GM18909 (cell line): ENCODE results near the gene FNIP1.
"Not testable (repeated sequence)": the region's sequence is repeated elsewhere in the genome, so short reads cannot be mapped to it uniquely, and the experiment has no call there.

Experiments used
- ATAC-seq: cut with Tn5 transposase; IDR thresholded peaks from one replicate; pipeline ENCODE4 v1.9.1; 2021; ENCODE audit warnings: mild to moderate bottlenecking; ENCODE audit not compliant: unreplicated experiment, poor library complexity

The FNIP1 gene

DNA sequence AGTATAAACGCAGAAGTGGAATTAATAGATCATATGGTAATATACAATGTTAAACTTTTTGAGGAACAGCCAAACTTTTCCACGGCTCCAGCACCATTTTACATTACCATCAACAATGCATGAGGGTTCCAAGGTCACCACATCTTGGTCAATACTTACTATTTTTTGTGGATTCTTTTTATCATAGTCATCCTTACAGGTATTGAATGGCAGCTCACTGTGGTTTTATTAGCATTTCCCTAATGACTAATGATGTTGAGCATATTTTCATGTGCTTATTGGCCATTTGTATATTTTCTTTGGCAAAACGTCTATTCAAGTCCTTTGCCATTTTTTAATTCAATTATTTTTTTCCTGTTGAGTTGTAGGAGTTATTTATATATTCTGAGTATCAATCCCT is 147.7 kb downstream of the FNIP1 start:
- no peak for ATAC-seq

DNA sequence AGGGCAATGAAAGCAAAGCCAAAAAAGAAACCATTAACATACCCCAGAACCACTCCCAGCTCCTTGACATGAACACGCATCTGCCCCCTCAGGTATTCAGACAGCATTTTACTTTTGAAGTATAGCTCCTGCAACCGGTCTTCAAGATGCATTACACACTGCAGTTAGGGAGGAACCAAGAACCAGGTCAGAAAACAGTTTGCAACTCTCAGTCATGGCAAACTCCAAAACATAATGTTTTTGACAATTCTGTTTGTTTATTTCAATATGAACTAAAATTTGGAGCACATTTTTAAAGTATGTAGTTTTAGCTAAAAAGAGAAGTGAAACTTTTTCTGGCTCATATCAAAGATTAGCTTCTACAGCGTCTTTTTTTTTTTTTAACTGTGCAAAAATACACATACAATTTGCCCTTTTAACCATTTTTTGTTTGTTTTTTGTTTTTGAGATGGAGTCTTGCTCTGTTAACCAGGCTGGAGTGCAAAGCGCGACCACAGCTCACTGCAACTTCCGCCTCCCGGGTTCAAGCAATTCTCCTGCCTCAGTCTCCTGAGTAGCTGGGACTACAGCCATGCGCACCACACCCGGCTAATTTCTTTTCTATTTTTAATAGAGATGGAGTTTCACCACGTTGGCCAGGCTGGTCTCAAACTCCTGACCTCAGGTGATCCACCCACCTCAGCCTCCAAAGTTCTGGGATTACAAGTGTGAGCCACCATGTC is 149.6 kb downstream of the FNIP1 start:
- peak; percentile 89 for ATAC-seq

DNA sequence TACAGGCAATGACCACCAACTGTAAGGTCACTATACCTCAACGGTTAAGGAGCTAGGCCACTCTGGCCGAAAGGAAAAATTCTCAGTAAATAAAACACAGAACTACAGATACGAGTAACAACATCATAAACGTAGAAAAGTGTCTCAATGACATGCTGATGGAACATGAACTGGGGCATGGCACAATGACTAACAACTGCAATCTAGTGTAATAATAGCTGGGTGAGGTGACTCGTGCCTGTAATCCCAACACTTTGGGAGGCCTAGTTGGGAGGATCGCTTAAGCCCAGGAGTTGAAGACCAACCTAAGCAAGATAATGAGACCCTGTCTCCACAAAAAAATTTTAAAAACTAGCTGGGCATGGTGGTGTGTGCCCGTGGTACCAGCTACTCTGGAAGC is 152.0 kb downstream of the FNIP1 start:
- no peak for ATAC-seq

DNA sequence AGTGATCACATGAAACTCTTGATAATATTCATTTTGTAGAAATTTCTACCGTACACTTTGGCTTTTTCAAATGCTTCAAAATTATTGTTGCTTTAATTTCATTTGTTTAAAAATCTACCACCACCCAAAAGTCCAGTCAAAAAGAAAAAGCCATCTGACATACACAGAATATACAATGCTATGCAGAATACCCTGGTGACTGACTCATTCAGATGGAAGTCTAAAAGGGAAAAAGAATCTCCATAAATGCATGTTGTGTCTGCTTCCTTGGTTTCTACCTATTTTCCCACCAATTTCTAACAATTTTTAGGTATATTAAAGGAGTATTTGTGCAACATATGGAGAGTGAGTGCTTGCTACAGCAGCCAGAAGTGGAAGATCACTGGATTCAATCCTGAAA is 152.4 kb downstream of the FNIP1 start:
- ATAC-seq: no peak

DNA sequence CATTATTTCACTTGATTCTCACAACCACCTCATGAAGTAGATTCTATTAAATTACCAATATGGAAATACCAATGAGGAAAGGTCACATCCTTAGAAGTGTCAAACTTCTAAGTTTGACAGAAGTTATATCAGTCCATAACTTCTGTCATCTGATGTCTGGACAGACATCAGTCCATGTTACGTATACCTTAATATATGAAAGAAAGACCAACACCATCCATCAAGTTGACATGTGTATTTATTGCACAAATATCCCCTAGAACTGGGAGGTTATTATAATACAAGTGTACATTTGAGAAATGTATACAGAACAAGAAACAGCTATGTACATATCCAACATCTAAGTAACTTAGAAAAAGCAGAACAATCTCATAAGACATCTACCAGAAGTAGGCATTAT is 155.3 kb downstream of the FNIP1 start:
- no peak for ATAC-seq

DNA sequence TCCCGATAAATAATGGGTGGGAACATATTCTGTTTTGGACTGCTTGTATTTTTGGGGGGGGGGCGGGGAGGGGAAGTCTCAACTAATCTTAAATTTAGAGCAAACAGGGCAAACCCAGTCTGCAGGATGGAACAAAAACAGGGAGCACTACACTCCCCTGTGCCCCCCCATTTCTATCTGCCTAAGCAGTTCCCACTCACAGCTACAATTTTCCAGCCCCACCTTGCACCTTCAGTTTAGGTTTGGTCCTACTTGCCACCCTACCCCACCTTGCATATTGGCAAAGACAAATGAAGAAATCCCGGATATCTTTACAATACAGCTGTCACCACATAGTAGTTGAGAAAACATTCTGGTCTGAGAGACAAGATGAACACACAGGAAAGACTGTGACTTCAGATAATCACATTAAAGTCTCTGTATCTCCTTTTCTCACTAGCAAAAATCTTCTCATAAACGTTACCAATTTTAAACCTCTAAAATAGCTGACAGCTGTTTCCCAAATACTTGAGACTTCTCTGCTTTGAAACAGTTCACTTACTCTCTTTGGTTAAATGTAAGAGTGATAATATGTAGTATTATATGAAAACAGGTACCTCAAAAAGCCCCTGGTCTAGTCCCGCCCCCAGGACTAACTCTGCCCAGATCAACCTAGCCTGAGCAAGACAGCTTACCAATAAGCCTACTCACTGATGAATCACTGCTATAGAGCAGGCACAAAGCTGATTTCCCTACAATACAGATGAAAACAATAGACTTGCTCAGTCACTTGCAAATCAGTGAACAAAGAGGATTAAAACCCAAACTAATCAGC is 156.6 kb downstream of the FNIP1 start:
- peak; percentile 50 for ATAC-seq

DNA sequence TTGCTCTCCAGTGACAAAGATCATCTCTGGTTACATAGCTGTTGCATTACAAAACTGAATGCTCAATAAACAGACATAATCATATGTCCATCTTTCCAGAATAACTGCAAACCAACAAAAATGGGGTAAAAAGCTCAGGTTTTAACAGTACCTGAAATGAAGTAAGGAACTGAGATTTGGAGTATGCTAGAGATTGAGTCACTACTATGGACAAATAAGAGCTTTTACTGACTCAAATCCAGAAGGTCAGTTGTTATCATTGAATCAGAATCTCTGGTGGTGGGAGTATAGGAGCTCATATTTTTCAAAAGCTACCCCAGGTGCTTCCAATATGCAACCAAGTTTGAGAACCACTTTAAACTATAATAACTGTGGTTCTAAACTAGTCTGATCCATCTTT is 157.7 kb downstream of the FNIP1 start:
- no peak for ATAC-seq

DNA sequence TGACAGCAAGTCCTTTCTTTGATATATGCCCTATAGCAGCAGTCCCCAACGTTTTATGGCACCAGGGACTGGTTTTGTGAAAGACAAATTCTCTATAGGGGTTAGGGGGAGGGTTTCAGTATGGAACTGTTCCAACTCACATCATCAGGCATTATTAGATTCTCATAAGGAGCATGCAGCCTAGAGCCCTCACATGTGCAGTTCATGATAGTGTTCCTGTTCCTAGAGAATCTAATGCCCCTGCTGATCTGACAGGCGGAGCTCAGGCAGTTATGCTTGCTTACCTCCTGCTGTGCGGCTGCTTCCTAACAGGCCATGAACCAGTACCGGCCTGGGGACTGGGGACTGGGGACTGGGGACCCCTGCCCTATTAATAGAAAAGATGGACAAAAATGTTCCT is 159.1 kb downstream of the FNIP1 start:
- no peak for ATAC-seq

DNA sequence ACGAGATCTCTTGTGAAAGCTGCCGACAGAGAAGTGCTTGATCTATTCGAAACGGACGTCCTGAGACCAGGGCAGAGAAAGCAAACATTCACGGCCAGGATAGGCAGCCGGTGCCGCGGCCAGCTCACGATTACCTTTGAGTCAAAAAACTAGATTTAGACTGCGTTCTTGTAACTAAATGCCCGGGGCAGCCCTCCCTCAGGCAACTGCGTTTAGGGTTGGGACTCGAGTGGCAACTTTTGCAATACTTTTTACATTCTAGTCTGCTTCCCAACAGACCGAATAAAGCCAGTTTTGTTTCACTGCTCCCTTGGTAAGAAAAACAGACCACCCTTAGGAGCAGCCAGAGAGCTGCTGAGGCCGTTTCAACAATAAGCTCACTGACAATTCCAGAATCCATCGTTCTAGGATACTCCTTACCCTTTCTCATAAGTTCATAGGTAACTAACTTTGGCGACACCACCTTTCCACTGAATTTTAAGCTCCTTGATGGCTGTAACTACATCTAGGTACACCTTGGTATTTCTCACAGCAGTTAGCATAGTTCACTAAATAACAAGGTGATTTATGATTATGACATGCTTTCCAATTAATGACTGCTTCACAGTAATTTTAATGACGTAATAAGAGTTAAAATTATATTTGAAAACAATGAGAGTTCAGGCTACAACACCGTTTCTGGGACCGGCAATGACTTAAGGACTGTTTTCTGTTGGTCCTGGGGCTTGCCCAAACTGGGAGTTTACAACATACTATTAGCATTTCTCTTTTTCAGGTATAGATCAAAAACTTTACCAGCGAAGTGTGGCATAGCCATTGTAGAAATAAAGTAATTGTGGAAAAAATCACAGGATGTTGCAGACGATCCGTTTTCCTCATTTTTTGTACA is 160.9 kb downstream of the FNIP1 start:
- ATAC-seq: no peak

DNA sequence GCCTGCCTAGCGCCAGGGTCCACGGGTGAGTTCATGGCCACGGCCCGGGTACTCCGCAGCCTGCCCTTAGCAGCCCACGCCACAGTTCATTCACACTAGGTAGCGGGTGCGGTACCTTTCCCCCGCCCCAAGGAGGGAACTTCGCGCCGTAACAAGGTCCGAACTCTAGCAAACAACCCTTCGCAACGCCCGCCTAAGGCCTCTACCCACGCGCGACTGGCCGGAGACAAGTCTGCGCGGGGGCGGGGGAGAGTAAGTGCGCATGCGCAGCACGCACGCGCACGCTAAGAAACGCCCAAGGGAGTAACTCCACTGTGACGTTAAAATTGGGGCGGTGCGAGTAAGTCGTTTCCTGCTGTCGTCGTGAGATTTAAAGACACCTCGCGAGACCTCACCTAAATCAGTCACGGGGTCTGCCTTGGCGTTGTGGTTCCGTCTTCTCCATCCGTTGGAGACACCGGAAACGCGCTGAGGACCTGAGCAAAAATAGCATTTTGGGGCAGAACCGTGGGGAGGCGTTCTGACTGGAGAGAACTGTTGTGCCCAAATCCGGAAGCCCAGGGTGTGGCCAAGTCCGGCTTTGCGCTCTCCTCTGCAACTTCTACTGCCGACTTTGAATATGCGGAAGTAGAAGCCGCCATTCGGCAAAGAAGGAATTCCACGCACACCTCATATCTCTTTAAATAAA is 161.7 kb downstream of the FNIP1 start, which contains the start of gene RAPGEF6:
Gene RAPGEF6 (minus strand): TSS at position 234 of the 688 bp plus-strand sequence. CDS start 199 bp downstream, at position 35.
- peak; percentile 91 for ATAC-seq

DNA sequence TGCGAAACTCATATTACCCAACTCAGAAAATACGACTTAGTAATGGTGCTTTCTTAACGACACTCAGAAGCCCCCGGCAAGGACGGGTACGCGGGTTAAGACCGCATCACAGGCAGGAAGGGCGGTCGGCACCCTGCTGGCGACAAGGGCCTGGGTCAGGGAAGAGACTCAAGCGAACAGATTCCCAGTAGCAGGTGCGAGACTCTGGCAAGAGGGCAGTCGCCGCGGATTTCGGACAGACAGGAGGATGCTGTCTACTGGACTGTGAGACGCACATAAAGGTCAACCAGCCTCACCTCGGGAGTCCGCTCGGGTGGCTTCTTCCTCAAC is 162.2 kb downstream of the FNIP1 start:
- peak; percentile 28 for ATAC-seq

DNA sequence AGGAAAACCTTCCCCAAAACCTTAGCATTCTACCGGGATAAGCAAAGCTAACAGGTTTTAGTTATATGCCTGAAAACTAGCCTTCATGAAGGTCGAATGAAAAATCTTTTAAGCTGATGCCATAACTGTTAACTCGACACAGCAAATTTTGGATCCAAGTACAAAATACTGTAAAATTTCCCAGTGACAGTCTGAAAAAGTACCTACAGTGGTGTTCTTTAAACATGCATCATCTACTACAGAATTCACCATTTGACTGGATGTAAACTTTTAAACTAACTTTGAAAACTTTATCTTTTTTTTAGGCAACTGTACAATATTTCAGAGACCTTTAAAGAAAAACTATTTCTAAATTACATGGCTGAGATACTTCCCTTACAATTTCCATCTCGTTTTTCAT is 162.6 kb downstream of the FNIP1 start:
- ATAC-seq: no peak

DNA sequence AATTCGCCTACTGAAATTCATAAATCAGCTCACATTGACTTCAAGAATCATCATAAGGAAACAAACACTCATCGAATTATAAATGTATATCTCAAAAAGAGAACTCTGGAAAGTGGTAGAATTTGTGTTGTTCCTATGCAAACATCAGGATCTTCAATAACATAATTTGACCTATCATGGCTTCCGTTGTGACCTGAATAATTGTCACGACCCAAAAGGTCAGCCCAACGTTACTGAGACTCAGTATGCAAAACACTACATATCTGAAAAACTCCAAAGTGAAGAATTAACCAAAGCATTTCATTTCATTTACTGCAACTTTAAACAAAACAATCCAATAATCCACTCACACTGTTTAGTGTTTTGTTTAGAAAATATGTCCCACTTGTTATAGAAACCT is 163.0 kb downstream of the FNIP1 start:
- ATAC-seq: no peak

DNA sequence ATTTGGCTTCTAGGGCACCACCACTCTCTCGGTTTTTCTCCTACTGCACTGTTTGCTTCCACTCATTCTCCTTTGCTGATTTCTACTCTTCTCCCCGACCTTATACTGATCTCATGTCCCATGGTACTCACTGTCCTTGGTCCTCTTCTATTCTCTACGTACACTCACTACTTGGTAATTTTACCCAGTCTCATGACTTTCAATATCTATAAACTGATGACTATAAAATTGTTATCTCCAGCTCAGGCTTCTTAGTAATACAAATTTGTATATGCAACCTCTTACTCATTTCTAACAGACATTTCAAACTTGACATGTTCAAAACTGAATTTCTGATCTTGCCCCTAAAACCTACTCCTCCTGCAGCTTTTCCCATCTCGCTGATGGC is 165.9 kb downstream of the FNIP1 start:
- ATAC-seq: no peak

DNA sequence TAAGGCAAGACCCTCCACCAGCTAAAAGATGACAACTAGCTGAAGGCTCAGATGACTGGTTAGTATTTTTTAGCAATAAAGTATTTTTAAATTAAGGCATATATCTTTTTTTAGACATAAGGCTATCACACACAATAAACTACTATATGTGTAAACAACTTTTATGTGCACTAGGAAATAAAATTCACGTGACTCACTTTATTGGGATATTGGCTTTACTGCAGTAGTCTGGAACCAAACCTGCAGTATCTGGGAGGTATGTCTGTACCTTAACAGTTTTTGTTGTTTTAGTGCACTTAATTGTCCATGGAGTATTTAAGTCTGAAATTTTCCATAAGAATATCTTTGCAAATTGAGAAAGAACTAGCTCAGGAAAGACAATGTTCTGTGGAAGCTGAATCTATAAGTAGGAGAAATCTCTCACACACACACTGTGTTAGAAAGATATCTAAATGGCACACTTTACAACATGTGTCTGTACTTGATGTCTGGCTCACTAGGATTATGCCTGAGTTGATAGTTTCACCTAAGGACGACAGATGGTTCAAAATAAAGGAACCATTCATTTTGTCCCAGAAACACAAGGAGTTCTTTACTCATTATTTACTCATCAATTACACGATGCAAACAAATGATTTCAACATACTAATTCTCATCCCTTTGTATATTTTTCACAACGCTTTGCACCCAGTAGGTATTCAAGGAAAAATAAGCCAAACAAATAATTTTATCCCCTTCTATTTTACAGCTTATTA is 166.4 kb downstream of the FNIP1 start:
- no peak for ATAC-seq

DNA sequence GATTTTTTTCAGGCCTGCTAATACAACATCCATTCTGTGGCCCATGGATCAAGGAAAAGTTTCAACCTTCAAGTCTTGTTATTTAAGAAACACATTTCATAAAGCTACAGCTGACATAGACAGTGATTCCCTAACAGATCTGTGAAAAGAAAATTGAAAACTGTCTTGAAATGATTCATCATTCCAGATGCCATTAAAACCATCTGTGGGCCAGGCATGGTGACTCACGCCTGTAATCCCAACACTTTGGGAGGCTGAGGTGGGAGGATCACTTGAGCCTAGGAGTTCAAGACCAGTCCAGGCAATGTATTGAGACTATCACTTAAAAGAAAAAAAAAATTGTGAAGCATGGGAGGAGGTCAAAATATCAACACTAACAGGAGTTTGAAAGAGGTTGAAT is 167.8 kb downstream of the FNIP1 start:
- ATAC-seq: no peak

DNA sequence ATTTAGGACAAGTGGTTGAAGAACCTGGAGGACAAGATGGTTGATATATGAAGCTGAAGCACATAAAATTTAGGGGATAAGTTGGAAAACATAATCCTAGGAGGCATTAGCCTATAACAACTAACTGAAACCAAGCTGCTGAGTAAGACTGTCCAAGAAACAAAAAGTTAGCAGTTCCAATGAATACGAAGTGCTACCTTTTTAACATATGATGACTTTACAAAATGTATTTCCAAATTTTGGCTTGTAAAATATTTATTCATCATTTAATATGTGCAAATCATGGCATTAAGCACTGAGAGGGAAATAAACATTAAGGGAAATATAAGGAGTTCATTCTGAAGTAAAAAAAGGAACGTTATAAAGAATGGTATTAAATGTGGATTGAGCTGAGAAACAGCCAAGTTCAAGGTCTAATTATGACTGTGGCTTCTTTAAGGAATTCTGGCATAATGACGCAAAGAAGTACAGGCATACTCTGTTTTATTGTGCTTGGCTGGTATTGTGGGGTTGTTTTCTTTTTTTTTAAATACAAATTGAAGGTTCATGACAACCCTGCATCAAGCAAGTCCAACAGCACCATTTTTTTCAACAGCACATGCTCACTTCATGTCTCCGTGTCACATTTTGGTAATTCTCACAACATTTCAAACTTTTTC is 169.5 kb downstream of the FNIP1 start:
- ATAC-seq: no peak

DNA sequence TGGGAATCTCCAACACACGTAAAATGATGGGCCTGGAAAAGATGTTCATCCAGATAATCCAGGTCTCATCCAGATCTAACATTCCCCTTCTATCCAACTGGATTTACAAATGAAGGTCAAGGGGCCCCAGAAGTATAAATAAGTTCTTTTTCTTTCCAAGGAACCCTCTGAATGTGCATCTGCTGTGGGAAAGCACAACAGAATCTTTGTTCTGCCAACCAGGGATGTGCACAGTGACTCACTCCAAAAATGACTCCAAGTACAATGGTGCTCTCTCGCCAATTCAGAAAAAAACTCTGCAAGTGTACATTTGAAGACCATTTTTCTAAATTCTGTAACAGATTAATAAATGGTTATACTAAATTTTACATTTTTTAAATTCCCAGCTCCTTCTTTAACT is 174.2 kb downstream of the FNIP1 start:
- ATAC-seq: no peak

DNA sequence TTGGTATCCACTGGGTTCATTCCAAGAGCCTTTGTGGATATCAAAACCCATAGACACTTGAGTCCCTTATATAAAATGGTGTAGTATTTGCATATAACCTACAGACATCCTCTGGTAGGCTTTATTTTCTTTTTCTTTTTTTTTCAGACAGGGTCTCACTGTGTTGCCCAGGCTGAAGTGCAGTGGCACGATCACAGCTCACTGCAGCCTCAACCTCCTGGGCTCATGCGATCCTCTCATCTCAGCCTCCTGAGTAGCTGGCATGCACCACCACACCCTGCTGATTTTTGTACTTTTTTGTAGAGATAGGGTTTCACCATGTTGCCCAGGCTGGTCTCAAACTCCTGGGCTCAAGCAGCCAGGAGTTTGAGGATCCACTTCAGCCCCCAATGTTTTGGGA is 175.7 kb downstream of the FNIP1 start:
- not testable (repeated sequence) for ATAC-seq
